D721Med (cell line): Measurements from ENCODE around the gene SLC44A5.
"Not testable (repeated sequence)": the region's sequence is repeated elsewhere in the genome, so short reads cannot be mapped to it uniquely, and the experiment has no call there.

Experiments
- DNase-seq: peaks from one replicate; pipeline ENCODE4 v3.0.0; 2011; ENCODE audit warnings: low spot score; ENCODE audit not compliant: insufficient read length
- FAIRE-seq: peaks from 2 replicates; lab custom pipeline; 2011; peaks lifted over from hg19 to GRCh38; lab: Jason Lieb, UNC
- CTCF ChIP-seq: IDR thresholded peaks from 2 replicates; pipeline ENCODE4 v1.5.1; 2012; ENCODE audit warnings: mild to moderate bottlenecking, control low read depth; ENCODE audit not compliant: insufficient read depth; ENCODE audit errors: missing control alignments

Gene SLC44A5

GRCh38 chr1:75400716-75401115 is 210.2 kb downstream of the SLC44A5 start:
- no peak for TF ChIP-seq CTCF
- DNase-seq = no peak
- no peak for FAIRE-seq

- TF ChIP-seq CTCF = no peak
- no peak for FAIRE-seq
- DNase-seq = no peak
These were observed 214.2 kb downstream of the SLC44A5 start for GRCh38 chr1:75396745-75397144.

- DNase-seq (no peak), FAIRE-seq (no peak)
- no peak for TF ChIP-seq CTCF
These were observed 214.7 kb downstream of the SLC44A5 start for GRCh38 chr1:75396260-75396659.

- no peak for TF ChIP-seq CTCF
- no peak for FAIRE-seq
- DNase-seq = no peak
These were observed 216.4 kb downstream of the SLC44A5 start for GRCh38 chr1:75394386-75395139.

GRCh38 chr1:75392278-75392677 is 218.6 kb downstream of the SLC44A5 start:
- no peak for TF ChIP-seq CTCF
- no peak for FAIRE-seq
- DNase-seq = no peak

- DNase-seq, FAIRE-seq: not testable (repeated sequence)
These were observed 235.2 kb downstream of the SLC44A5 start for GRCh38 chr1:75375476-75376447.

GRCh38 chr1:75373542-75374159 is 237.3 kb downstream of the SLC44A5 start:
- no peak for DNase-seq
- no peak for FAIRE-seq
- TF ChIP-seq CTCF = no peak
